ENCODE results near the gene COX6A1.

Gene COX6A1

GRCh38 chr12:120479458-120479857 is 41.5 kb downstream of the COX6A1 start:
- H3K9me3 ChIP-seq (ENCODE audit: insufficient read depth, low read length) = no peaks in the 10 kb centered on the region
- no peaks in the 10 kb centered on the region for H3K36me3 ChIP-seq (ENCODE audit: low read length)
- no peaks in the 10 kb centered on the region for H4K20me1 ChIP-seq (ENCODE audit: low read depth, low read length)
- no peak overlapping the region for H3K4me2 ChIP-seq (ENCODE audit: low read depth, low read length, poor library complexity, severe bottlenecking)
- no peaks in the 10 kb centered on the region for H3F3A ChIP-seq (ENCODE audit: insufficient read depth)
- H2AFZ ChIP-seq (ENCODE audit: low read depth, low read length, severe bottlenecking) = no peak overlapping the region
- no peak overlapping the region for H3K9ac ChIP-seq (ENCODE audit: low read length)
- no peak overlapping the region for H3K4me3 ChIP-seq (ENCODE audit: insufficient read depth, low read length, poor library complexity, severe bottlenecking)
- no peak for TF ChIP-seq CTCF (IDR thresholded peaks at IDR 0.05; ENCODE audit: insufficient read depth, low read length, poor library complexity, severe bottlenecking)
- no peak for TF ChIP-seq EZH2phosphoT487 (conservative IDR thresholded peaks at IDR 0.05; ENCODE audit: low read length)
- no peaks in the 10 kb centered on the region for H3K9me2 ChIP-seq (replicated peaks; ENCODE audit: insufficient read depth, low read length)
- no peaks in the 10 kb centered on the region for H3K27me3 ChIP-seq (ENCODE audit: low read length)
- H3K27ac ChIP-seq (ENCODE audit: low read depth, low read length) = no peak overlapping the region
- H3K79me2 ChIP-seq (ENCODE audit: insufficient read depth, low read length) = peaks cover 3% of the 10 kb centered on the region; the same call in 1 of the 2 replicates

- Histone ChIP-seq H3K79me2 (ENCODE audit: insufficient read depth, low read length) (no peaks in the 10 kb centered on the region), H3K27ac (ENCODE audit: low read depth, low read length) (no peak overlapping the region), H4K20me1 (ENCODE audit: low read depth, low read length) (no peaks in the 10 kb centered on the region), H3K27me3 (ENCODE audit: low read length) (no peaks in the 10 kb centered on the region), H3K36me3 (ENCODE audit: low read length) (no peaks in the 10 kb centered on the region), H2AFZ (ENCODE audit: low read depth, low read length, severe bottlenecking) (no peak overlapping the region), H3K4me2 (ENCODE audit: low read depth, low read length, poor library complexity, severe bottlenecking) (no peak overlapping the region), H3K9me3 (ENCODE audit: insufficient read depth, low read length) (no peaks in the 10 kb centered on the region), H3F3A (ENCODE audit: insufficient read depth) (no peaks in the 10 kb centered on the region), H3K9me2 (replicated peaks; ENCODE audit: insufficient read depth, low read length) (no peaks in the 10 kb centered on the region), H3K4me3 (ENCODE audit: insufficient read depth, low read length, poor library complexity, severe bottlenecking) (no peak overlapping the region), H3K9ac (ENCODE audit: low read length) (no peak overlapping the region)
- no peak for TF ChIP-seq EZH2phosphoT487 (conservative IDR thresholded peaks at IDR 0.05; ENCODE audit: low read length)
- TF ChIP-seq CTCF (IDR thresholded peaks at IDR 0.05; ENCODE audit: insufficient read depth, low read length, poor library complexity, severe bottlenecking) = no peak
These were observed 42.3 kb downstream of the COX6A1 start for GRCh38 chr12:120480211-120480610.

GRCh38 chr12:120481022-120481767 is 43.3 kb downstream of the COX6A1 start:
- no peak overlapping the region for H3K4me3 ChIP-seq (ENCODE audit: insufficient read depth, low read length, poor library complexity, severe bottlenecking)
- H3F3A ChIP-seq (ENCODE audit: insufficient read depth) = no peaks in the 10 kb centered on the region
- TF ChIP-seq CTCF (IDR thresholded peaks at IDR 0.05; ENCODE audit: insufficient read depth, low read length, poor library complexity, severe bottlenecking) = no peak
- TF ChIP-seq EZH2phosphoT487 (conservative IDR thresholded peaks at IDR 0.05; ENCODE audit: low read length) = no peak
- no peak overlapping the region for H2AFZ ChIP-seq (ENCODE audit: low read depth, low read length, severe bottlenecking)
- H4K20me1 ChIP-seq (ENCODE audit: low read depth, low read length) = no peaks in the 10 kb centered on the region
- no peaks in the 10 kb centered on the region for H3K27me3 ChIP-seq (ENCODE audit: low read length)
- no peaks in the 10 kb centered on the region for H3K36me3 ChIP-seq (ENCODE audit: low read length)
- no peak overlapping the region for H3K27ac ChIP-seq (ENCODE audit: low read depth, low read length)
- no peak overlapping the region for H3K9ac ChIP-seq (ENCODE audit: low read length)
- no peak overlapping the region for H3K4me2 ChIP-seq (ENCODE audit: low read depth, low read length, poor library complexity, severe bottlenecking)
- H3K79me2 ChIP-seq (ENCODE audit: insufficient read depth, low read length) = no peaks in the 10 kb centered on the region
- no peaks in the 10 kb centered on the region for H3K9me2 ChIP-seq (replicated peaks; ENCODE audit: insufficient read depth, low read length)
- H3K9me3 ChIP-seq (ENCODE audit: insufficient read depth, low read length) = no peaks in the 10 kb centered on the region

Measured in SU-DHL-6 (cell line).